T-helper 17 cell (primary cell): ENCODE data around the gene CMTR1. TPM values are rescaled to one million over a fixed set of nuclear protein-coding genes. Genes with fewer than 3 reads are reported as not detected.
"Not testable (repeated sequence)": the region's sequence is repeated elsewhere in the genome, so short reads cannot be mapped to it uniquely, and the experiment has no call there.

Experiments used
- ATAC-seq: fragments of 150-1000 bp; cut with Tn5 transposase; 2 replicates; pipeline ENCODE4 v1.10.0; 2021; ENCODE audit warnings: mild to moderate bottlenecking, moderate library complexity
- DNase-seq, 3 donors: peaks; one replicate each; pipeline versions ENCODE4 v3.0.0 to v3.0.0-alpha.2; 2020 to 2021
- H3K9me3 ChIP-seq: one replicate; pipeline ENCODE4 v1.7.0; 2013; ENCODE audit warnings: low read length, mild to moderate bottlenecking; ENCODE audit not compliant: control insufficient read depth, poor library complexity, severe bottlenecking
- H3K27ac Mint-ChIP-seq: one replicate; pipeline ENCODE4 v1.8.0; 2022; ENCODE audit warnings: mild to moderate bottlenecking, moderate library complexity, mixed read lengths
- H3K27me3 Mint-ChIP-seq: one replicate; pipeline ENCODE4 v1.8.0; 2022; ENCODE audit warnings: mixed read lengths
- H3K36me3 Mint-ChIP-seq: one replicate; pipeline ENCODE4 v1.8.0; 2022; ENCODE audit warnings: low read depth, mixed read lengths
- H3K4me1 Mint-ChIP-seq: one replicate; pipeline ENCODE4 v1.8.0; 2022; ENCODE audit warnings: mild to moderate bottlenecking, mixed read lengths
- H3K4me3 Mint-ChIP-seq: one replicate; pipeline ENCODE4 v1.8.0; 2022; ENCODE audit warnings: mild to moderate bottlenecking, moderate library complexity, mixed read lengths
- total RNA-seq, 4 donors: library from RNA in 2 of 4; stranded (reverse) in 2 of 4; gene quantifications; one replicate each; pipeline ENCODE4 v1.2.3 and lab custom pipeline; 2022 to 2026

The CMTR1 gene
- total RNA-seq, 2 donors from 2014 or later, result 79.7 to 81.3 TPM

DNA sequence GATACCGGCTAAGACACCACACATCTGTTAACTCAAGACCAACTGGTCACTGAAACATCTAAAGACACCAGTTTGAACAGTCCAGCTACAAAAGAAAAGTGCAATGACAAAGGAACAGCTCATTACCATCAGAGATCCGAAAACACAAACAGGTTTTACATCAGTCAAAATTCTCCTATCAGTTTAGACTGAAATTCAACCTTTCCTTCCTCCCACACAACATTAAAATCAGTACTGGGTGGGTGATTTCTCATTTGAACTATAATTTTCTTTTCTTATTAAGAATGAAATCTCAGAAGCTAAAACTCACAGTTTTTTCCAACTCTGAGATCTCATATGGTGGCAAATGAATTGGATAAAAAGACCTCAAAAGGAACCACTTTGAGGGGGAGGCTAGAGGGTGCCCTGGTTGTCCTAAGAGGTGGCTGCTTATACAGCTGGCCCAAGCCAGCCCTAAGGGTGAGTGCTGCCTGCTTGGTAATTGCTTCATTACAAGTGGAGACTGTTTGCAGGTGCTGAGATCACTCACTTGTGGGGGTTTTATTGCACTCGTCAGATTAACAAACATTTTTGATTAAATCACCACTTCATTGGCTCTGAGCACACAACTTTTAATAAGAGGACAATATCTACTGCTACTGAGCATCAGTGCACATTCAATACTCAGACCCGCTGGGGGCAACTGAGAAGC is 62.4 kb downstream of the CMTR1 start:
- ATAC-seq, result no peak
- H3K36me3 Mint-ChIP-seq, result peaks cover 3% of the 10 kb centered on the region

DNA sequence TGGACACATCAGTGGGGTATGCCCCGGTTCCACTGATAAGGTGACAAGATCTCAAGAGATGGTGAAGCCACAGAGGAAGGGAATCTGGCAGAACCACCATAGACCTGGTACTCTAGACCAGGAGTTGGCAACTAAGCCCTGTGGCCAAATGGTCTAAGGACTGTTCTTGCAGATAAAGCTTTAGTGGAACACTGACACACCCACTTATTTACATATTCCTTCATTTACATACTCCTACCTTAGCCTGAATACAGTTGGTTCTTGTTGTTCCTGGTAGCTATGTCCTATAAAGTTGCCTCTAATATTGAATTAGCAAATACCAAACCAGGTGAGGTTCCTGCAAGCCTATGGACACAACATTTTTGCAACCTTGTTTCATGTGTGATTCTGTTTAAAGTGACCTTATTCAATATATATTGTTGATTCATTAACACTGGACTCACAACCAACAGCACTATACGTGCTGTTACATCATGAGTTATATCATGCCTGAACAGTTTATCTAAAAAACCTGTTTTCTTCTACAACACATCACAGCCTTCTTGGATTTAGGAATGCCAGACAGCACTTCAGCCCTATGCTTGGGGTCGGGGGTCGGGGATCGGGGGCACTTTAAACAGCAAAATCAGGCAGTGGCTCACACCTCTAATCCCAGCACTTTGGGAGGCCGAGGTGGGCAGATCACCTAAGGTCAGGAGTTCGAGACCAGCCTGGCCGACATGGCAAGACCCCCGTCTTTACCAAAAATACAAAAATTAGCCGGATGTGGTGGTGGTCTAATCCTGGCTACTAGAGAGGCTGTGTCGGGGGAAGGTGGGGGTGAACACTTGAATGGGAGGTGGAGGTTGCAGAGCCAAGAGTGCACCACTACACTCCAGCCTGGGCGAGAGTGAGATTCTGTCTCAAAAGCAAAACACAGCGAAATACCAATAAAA is 64.2 kb downstream of the CMTR1 start:
- H3K27me3 Mint-ChIP-seq, result no peaks in the 10 kb centered on the region
- DNase-seq (no peak), ATAC-seq (no peak)
- peak overlapping the region; percentile 99 for H3K4me3 Mint-ChIP-seq
- peak overlapping the region; percentile 100 for H3K27ac Mint-ChIP-seq
- peaks cover 60% of the 10 kb centered on the region for H3K4me1 Mint-ChIP-seq
- peaks cover 3% of the 10 kb centered on the region for H3K36me3 Mint-ChIP-seq
- no peaks in the 10 kb centered on the region for H3K9me3 ChIP-seq

More for the DNA sequence above, 62.4 kb downstream of the CMTR1 start:
- H3K27ac Mint-ChIP-seq, result peak overlapping the region; percentile 100
- H3K4me3 Mint-ChIP-seq, result peak overlapping the region; percentile 33
- no peaks in the 10 kb centered on the region for H3K27me3 Mint-ChIP-seq
- H3K9me3 ChIP-seq, result no peaks in the 10 kb centered on the region
- DNase-seq, result no peak
- peaks cover 63% of the 10 kb centered on the region for H3K4me1 Mint-ChIP-seq

DNA sequence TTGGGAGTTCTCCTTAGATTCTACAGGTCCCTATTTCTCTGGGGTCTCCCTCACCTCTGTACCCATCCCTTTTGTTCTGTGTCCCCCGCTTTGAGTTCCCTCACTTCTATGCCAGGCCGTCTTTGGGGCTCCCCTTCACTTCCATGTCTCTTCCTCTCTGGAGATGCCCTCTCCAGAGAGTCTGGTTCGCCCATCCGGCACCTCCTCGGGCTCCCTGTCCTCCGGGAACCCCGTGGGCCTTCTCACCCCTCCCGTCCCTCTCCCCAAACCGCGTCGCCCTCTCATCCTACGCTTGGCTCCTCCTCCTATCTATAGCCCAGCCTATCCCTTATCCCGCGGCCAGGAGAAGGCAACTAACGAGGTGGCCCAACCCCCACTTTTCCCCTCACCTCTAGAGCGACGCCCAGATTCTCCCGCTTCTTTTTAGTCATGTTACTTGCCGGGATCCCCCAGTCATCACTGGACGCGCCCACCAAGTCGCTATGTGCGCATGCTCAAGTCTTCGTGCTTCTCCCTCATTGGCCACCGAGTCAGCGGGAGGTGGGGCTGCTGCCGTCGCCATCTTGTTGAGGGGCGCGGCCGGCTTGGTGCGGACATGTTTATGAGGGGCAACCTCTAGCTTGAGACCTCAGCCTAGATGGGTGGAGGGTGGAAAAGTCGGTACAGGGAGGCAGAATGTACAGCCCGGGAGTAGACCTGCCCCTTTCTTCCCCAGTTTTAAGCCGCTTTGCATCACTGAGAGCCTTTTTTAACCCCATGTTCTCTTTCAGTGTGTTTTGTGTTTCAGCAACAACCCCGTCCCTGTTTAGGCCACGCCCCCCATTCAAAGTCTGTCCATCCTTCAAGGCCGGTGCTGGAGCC is 66.6 kb downstream of the CMTR1 start, which contains the start of gene CCDC167:
TSS of gene CCDC167 (minus strand) at position 461 of the 861 bp plus-strand sequence. CDS start at position 431, 30 bp downstream.
- peak within 1 kb of the TSS; percentile 100 for H3K27ac Mint-ChIP-seq
- H3K36me3 Mint-ChIP-seq, result peaks cover 3% of the 10 kb centered on the region
- no peaks in the 10 kb centered on the region for H3K27me3 Mint-ChIP-seq
- H3K4me3 Mint-ChIP-seq, result peak within 1 kb of the TSS; percentile 99
- no peaks in the 10 kb centered on the region for H3K9me3 ChIP-seq
- ATAC-seq, result peak; percentile 61
- peaks cover 70% of the 10 kb centered on the region for H3K4me1 Mint-ChIP-seq
- peak; percentile 90 to 95 (median 93) for DNase-seq

DNA sequence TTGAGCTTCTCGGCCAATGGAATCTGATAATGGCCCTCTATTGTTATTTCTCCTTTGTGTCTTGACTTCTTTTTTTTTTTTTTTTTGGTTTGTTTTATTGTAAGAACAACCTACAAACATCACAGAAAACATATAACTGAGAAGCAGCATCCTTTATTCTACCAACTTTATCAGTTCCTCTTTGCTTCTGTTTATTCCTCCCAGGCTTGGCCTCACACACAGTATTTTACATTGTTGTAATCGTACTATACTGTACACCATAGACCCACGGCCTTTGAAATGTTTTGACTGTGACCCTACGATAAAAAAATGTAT is 67.2 kb downstream of the CMTR1 start:
- no peak for DNase-seq
- no peak for ATAC-seq
- no peaks in the 10 kb centered on the region for H3K9me3 ChIP-seq
- Mint-ChIP-seq H3K36me3 (peaks cover 3% of the 10 kb centered on the region), H3K27ac (peak overlapping the region; percentile 100), H3K4me1 (peaks cover 72% of the 10 kb centered on the region), H3K4me3 (peak overlapping the region; percentile 99), H3K27me3 (no peaks in the 10 kb centered on the region)

DNA sequence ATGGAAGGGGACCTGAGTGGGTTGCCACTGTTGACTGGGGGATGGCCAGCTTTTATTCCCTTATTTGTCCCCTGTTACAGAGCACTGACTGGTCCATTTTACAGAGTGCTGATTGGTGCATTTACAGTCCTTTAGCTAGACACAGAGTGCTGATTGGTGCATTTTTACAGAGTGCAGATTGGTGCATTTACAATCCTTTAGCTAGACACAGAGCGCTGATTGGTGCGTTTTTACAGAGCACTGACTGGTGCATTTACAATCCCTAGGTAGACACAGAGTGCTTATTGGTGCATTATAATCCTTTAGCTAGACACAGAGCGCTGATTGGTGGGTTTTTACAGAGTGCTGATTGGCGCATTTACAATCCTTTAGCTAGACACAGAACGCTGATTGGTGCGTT is 67.9 kb downstream of the CMTR1 start:
- not testable (repeated sequence) for DNase-seq, ATAC-seq, H3K36me3 Mint-ChIP-seq, H3K9me3 ChIP-seq, H3K27me3 Mint-ChIP-seq
- peak overlapping the region; percentile 88 for H3K4me3 Mint-ChIP-seq
- H3K4me1 Mint-ChIP-seq, result peaks cover 73% of the 10 kb centered on the region
- peak overlapping the region; percentile 100 for H3K27ac Mint-ChIP-seq

DNA sequence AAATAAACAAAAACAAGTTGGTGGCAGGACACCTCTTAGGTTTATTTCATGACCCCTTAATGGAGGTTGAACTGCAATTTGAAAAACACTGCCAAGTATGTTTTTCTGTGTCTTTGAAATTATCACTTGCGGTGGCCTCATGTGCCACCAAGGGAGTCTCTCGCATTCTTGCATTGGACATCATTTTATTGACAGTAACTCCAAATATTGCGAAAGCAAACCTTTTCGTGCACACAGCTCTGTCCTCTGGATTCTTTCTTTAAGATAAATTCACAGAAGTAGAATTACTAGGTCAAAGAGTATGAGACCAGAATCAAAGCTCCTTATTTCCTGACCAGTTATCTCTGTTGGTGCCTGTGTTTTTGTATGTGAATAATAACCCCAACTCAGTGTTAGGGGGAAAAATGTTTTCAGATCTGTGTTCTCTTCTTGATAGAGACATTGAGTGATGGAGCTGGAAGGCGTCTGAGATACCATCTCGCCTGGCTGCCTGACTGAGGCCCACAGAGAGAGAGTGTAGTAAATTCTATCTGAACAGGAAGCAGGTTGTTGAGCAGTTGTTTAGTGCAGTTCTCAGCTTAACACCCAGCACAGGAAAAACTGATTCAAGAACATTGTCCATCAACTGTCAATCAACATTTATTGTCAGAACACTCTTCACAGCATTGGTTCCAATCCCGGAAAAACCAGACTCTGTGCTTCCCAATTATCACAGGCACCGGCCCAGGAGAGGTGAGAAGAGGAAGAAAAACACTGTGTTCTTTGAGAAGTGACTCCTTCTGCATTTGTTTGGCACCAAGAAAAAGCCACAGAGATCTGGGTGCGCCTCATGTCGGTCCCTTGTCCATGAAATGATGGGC is 68.8 kb downstream of the CMTR1 start:
- Mint-ChIP-seq H3K27ac (peak overlapping the region; percentile 100), H3K36me3 (peaks cover 3% of the 10 kb centered on the region), H3K27me3 (no peaks in the 10 kb centered on the region), H3K4me1 (peaks cover 74% of the 10 kb centered on the region), H3K4me3 (peak overlapping the region; percentile 88)
- H3K9me3 ChIP-seq, result no peaks in the 10 kb centered on the region
- DNase-seq, result no peak
- ATAC-seq, result peak; percentile 20

DNA sequence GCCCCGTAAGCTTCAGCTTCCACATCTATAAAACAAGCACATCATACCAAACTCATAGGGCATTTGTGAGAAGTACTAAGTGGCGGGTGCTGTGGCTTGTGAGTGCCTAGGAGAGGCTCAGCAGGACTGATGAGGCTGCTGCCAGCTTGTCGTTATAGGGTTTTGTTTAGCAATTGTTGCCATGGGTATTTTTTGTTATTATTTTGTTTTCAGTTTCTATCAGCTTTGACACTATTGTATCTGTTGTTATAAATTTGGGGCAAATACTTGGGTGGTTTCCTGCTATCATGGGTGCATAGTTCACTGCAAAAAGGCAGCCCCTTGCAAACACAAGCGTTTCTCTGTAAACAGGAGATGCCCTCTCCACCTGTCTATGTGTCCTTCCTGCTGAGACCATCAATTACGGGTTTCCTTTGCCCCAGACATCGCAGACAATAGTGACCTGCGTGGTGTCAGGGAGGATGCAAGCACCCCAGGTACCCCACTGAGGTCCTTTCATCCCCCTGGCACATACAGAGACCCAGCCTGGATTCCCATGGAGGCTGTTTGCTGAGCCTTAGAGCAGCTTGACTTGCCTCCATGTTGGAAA is 69.8 kb downstream of the CMTR1 start:
- peak; percentile 76 for ATAC-seq
- DNase-seq, result peak; percentile 57 to 71 (median 71)
- Mint-ChIP-seq H3K27ac (peak overlapping the region; percentile 100), H3K27me3 (no peaks in the 10 kb centered on the region), H3K4me1 (peaks cover 66% of the 10 kb centered on the region), H3K4me3 (peak overlapping the region; percentile 88), H3K36me3 (peaks cover 3% of the 10 kb centered on the region)
- no peaks in the 10 kb centered on the region for H3K9me3 ChIP-seq

DNA sequence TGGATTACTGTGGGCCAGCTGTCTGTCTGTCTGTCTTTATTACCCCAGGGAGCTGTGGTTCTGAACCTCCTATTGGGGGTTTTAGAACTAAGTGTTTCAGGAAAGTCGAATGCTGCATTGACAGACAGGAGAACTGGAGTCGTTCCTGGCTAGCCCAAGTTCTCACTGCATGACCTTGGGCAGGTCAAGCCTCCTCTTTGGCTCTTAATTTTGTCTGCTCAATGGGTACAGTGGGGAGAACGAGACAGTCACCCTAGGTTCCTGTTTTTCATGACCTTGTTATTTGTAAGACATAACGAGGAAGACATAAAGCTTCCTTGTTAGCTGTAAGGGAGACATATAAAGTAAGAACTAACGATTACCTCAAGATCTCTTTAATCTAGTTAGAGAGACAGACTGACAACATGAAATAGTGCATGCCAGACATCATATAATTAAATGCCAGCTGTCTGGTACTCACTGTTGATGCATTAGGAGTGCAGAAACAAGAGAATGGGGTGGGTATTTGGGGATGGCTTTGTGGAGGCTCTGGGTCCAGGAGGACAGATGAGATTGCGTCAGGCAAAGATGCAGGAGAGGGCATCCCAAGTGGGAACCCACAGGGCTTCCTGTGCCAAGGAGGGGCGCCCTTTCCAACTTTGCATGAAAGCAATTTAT is 70.4 kb downstream of the CMTR1 start:
- peaks cover 68% of the 10 kb centered on the region for H3K4me1 Mint-ChIP-seq
- no peaks in the 10 kb centered on the region for H3K27me3 Mint-ChIP-seq
- DNase-seq, result no peak
- H3K27ac Mint-ChIP-seq, result peak overlapping the region; percentile 100
- peak overlapping the region; percentile 88 for H3K4me3 Mint-ChIP-seq
- no peak for ATAC-seq
- H3K9me3 ChIP-seq, result no peaks in the 10 kb centered on the region
- peaks cover 3% of the 10 kb centered on the region for H3K36me3 Mint-ChIP-seq

DNA sequence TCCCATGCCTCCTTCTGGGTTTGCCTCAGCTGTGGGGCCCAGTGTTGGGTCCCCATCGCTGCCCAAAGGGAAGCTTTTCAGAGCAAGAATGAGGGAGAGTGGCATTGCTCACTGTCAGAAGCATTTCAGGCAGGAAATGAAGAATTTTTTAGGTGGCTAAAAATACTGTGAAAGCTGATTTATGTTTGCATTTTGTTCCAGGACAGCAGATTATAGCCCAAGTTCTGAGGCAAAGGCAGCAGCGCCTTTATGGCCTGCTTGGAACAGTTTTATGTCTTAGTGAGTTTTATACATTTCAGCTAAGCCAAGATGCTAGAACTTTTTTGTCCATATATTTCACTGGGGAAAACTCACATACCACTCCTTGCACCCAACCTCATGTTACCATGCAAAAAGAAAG is 71.0 kb downstream of the CMTR1 start:
- peaks cover 3% of the 10 kb centered on the region for H3K36me3 Mint-ChIP-seq
- no peaks in the 10 kb centered on the region for H3K27me3 Mint-ChIP-seq
- H3K27ac Mint-ChIP-seq, result peak overlapping the region; percentile 100
- no peak for DNase-seq
- no peaks in the 10 kb centered on the region for H3K9me3 ChIP-seq
- H3K4me3 Mint-ChIP-seq, result peak overlapping the region; percentile 88
- no peak for ATAC-seq
- peaks cover 68% of the 10 kb centered on the region for H3K4me1 Mint-ChIP-seq

DNA sequence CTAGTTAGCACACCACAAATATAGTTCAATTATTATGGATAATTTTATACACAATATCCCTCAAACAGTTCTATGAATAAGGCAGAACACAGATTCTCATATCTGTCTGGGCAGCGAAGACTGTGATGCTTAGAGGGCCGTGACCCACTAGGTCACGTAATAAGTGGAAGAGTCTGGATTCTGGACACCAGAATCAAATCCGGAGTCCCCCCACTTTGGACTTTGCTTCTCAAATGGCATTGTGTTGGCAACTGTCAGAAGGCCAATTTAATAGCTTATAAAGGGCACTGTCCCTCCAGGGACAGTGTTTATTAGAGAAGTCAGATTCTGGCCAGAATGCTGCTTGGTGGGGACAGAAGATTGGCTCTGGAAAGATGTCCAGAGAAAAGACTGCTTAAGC is 73.5 kb downstream of the CMTR1 start:
- no peaks in the 10 kb centered on the region for H3K36me3 Mint-ChIP-seq
- H3K4me3 Mint-ChIP-seq, result no peak overlapping the region
- no peaks in the 10 kb centered on the region for H3K9me3 ChIP-seq
- peaks cover 62% of the 10 kb centered on the region for H3K4me1 Mint-ChIP-seq
- DNase-seq, result no peak
- H3K27ac Mint-ChIP-seq, result peak overlapping the region; percentile 100
- ATAC-seq, result no peak
- H3K27me3 Mint-ChIP-seq, result no peaks in the 10 kb centered on the region

DNA sequence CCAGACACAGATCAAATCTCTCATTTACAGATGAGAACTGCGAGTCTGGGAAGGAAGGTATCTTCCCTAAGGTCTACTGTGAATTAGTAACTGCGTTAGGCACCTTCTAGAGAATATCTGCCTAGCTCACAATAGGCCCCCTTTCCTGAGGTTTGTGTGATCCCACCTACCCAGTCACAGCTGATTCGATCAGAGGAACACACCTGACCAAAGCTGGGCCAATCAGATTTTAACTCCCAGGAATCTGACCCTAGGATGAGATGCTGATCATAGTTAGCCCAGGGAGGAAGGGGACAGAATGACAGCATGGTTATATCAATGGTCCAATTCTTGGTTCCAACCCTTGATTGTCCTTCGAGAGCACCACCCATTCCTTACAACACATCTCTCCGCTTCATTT is 74.1 kb downstream of the CMTR1 start:
- Mint-ChIP-seq H3K27ac (peak overlapping the region; percentile 100), H3K4me1 (peaks cover 59% of the 10 kb centered on the region), H3K4me3 (peak overlapping the region; percentile 64), H3K36me3 (no peaks in the 10 kb centered on the region), H3K27me3 (no peaks in the 10 kb centered on the region)
- DNase-seq (no peak), ATAC-seq (no peak)
- no peaks in the 10 kb centered on the region for H3K9me3 ChIP-seq
